ENCODE results near the gene BEST1.
A peak's percentile ranks its signal among the peaks of the same experiment; 100 is the strongest.

Gene BEST1

DNA sequence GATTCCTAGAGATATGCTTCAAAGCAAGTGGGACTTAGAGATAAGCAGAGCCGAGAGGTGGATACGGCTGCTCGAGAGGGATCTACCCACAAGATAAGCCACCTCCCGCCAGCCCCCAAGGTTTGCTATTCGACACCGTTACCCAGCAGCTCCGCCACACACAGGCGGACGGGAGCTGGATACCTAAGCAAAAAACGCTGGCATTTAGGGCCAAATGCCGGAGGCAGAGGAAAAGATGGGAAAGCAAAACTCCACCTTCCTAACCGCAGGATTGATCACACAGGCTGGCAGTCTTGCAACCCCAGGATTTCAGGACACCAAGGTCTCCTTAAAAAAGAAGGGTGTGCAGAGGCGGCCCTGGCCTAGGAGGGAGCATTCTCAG, 16.6 kb downstream of the BEST1 start:
- TF ChIP-seq, protein P1, sequence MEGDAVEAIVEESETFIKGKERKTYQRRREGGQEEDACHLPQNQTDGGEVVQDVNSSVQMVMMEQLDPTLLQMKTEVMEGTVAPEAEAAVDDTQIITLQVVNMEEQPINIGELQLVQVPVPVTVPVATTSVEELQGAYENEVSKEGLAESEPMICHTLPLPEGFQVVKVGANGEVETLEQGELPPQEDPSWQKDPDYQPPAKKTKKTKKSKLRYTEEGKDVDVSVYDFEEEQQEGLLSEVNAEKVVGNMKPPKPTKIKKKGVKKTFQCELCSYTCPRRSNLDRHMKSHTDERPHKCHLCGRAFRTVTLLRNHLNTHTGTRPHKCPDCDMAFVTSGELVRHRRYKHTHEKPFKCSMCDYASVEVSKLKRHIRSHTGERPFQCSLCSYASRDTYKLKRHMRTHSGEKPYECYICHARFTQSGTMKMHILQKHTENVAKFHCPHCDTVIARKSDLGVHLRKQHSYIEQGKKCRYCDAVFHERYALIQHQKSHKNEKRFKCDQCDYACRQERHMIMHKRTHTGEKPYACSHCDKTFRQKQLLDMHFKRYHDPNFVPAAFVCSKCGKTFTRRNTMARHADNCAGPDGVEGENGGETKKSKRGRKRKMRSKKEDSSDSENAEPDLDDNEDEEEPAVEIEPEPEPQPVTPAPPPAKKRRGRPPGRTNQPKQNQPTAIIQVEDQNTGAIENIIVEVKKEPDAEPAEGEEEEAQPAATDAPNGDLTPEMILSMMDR (IDR thresholded peaks at IDR 0.05; ENCODE audit: low read depth, low read length, missing control alignments) = no peak
- no peak for DNase-seq (ENCODE audit: low read depth)
- in situ Hi-C loops (cut with HindIII; ENCODE audit: low sequenced_read_pairs) = no loop called here
- peak overlapping the region; percentile 97 for H3K4me3 ChIP-seq (ENCODE audit: low read depth, low read length)

DNA sequence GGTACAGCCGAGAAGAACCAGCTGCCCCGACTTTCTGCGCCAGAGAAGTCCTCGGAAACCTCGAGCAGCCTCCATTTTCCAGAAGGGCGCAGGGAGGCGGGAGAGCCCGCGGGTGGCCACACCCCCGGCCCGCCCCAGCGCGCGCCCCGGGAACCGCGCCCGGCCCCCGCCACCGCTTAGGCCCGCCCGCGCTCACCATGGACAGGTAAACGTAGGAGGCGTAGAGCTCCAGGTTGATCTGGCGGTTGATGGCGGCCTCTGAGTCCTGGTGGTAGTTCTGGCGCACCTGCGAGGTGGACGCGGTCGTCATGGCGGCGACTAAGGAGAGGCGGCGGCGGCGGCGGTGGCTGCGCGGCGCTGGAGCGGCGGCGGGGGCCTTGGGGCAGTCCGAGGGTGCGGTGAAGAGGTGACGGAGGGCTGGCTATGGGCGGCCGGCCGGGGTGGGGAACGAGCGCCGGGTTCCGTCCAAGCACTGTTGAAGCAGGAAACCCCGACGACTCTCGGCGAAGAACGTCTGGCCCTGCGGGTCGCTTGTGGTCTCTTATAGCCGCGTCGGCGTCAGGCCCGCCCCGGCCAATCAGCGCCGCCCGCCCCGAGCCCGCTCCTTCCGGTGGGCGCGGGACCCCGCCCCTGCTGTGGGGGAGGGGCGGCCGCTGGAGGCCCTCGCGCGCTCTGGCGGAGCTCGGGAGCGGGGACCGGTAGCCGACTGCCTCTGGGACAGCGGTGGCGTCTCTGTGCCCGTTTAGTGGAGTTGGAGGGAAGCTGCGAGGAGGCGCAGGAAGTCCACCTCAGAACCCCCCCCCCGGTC, 17.2 kb downstream of the BEST1 start, which contains the start of gene FTH1:
TSS of gene FTH1 (minus strand) at position 519 of the 808 bp plus-strand sequence. CDS start at position 310, 209 bp downstream.
- in situ Hi-C loops (cut with HindIII; ENCODE audit: low sequenced_read_pairs) = no loop called here
- TF ChIP-seq, protein P1 (IDR thresholded peaks at IDR 0.05; ENCODE audit: low read depth, low read length, missing control alignments) = no peak

DNA sequence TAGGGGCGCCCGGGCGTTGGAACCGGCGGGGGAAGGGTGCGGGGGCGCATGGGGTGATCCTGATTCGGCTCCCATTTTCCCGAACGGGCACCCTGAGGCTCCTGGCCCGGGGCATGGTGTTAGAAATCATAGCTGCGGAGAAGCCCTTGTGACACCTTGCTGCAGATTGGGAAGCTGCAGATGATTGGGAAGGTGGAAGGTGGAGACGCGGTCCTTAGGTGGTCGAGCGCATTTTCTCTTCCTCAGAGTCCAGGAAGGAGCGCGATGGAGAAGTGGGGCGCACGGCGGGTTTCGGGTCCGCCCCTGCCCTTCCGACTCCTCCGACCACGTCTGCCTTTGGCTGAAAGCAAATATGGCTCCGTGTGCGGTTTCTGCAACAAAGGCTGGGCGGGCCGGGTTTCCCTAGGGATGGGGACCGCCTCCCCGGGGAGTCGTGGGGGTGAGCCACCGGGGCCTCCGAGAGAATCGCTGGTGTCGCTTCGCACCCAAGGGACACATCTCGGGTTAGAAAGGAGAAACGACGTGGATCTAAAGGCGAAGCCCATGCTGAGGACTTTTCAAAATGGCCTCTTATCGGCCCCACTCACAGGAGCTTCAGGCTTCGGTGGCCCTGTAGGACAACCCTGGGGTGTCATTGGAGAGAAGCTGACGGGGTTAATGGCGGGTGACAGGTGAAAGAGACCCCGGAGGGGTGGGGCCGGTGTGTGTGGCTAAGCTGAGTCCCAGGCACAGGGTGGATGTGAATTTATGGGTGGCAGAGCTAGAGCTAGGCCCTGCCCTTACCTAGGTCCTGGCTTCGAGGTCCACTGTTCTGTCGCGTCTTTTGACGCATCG, 18.0 kb downstream of the BEST1 start:
- no peak for DNase-seq (ENCODE audit: low read depth)
- peak overlapping the region; percentile 97 for H3K4me3 ChIP-seq (ENCODE audit: low read depth, low read length)
- in situ Hi-C loops (cut with HindIII; ENCODE audit: low sequenced_read_pairs) = no loop called here
- TF ChIP-seq, protein P1 (IDR thresholded peaks at IDR 0.05; ENCODE audit: low read depth, low read length, missing control alignments) = no peak

More for the DNA sequence above, 17.2 kb downstream of the BEST1 start, which contains the start of gene FTH1:
- H3K4me3 ChIP-seq (ENCODE audit: low read depth, low read length) = peak within 1 kb of the TSS; percentile 97
- peak; percentile 59 for DNase-seq (ENCODE audit: low read depth)

DNA sequence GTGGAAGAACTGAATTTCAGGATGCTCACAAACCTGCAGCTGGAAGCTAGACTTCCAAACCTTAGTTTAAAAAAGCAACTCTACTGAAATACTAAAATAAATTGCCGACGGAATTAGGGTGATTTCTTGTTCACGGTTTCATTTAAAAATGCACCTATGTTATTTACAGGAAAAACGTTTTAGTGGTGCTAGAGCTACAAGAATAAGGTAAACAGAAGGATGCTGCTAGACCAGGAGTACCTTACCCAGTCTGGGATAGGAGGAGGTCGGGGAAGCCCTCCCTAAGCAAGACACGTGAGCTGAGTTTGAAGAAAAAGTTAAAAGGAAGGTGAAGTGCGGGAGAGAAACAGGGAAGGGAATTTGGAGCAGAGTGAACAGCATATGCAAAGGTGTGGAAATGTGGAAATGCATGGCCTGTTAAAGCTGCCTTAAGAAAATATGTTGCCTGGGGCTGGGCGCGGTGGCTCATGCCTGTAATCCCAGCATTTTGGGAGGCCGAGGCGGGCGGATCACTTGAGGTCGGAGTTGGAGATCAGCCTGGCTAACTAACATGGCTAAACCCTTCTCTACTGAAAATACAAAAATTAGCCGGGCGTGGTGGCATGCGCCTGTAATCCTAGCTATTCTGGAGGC, 18.7 kb downstream of the BEST1 start:
- H3K4me3 ChIP-seq (ENCODE audit: low read depth, low read length) = peak overlapping the region; percentile 97
- TF ChIP-seq, protein P1 (IDR thresholded peaks at IDR 0.05; ENCODE audit: low read depth, low read length, missing control alignments) = no peak
- DNase-seq (ENCODE audit: low read depth) = no peak
- in situ Hi-C loops (cut with HindIII; ENCODE audit: low sequenced_read_pairs) = no loop called here

DNA sequence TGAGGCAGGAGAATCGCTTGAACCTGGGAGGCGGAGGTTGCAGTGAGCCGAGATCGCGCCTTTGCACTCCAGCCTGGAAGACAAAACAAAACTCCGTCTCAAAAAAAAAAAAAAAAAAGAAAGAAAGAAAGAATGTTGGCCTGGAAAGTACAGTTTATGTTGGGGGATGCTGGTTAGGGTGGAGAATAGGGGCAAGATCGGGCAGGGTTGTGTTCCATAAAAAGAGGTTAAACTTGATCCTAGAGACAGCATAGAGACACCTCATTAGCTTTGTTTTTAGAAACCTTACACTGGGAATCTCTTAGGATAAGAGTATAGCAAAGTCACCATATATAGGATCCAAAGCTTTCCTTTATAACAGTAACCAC, 19.2 kb downstream of the BEST1 start:
- TF ChIP-seq, protein P1 (IDR thresholded peaks at IDR 0.05; ENCODE audit: low read depth, low read length, missing control alignments) = no peak
- in situ Hi-C loops (cut with HindIII; ENCODE audit: low sequenced_read_pairs) = no loop called here
- H3K4me3 ChIP-seq (ENCODE audit: low read depth, low read length) = no peak overlapping the region
- DNase-seq (ENCODE audit: low read depth) = no peak
